Ammon's horn (tissue), 1 donor: ENCODE results near the gene TXNDC5.
"Not testable (repeated sequence)": the region's sequence is repeated elsewhere in the genome, so short reads cannot be mapped to it uniquely, and the experiment has no call there.

Experiments
- DNase-seq: peaks from one replicate; pipeline ENCODE4 v3.0.0-alpha.2; 2016; ENCODE audit warnings: low spot score

The TXNDC5 gene

GRCh38 chr6:7895125-7895423, 15.5 kb downstream of the TXNDC5 start:
- DNase-seq: no peak

- DNase-seq: no peak
Measured at GRCh38 chr6:7894262-7895124, 16.1 kb downstream of the TXNDC5 start.

GRCh38 chr6:7893342-7893741, 17.2 kb downstream of the TXNDC5 start:
- DNase-seq: no peak

GRCh38 chr6:7892367-7892766, 18.2 kb downstream of the TXNDC5 start:
- DNase-seq: not testable (repeated sequence)

- no peak for DNase-seq
Measured at GRCh38 chr6:7891078-7891872, 19.3 kb downstream of the TXNDC5 start.

DNA sequence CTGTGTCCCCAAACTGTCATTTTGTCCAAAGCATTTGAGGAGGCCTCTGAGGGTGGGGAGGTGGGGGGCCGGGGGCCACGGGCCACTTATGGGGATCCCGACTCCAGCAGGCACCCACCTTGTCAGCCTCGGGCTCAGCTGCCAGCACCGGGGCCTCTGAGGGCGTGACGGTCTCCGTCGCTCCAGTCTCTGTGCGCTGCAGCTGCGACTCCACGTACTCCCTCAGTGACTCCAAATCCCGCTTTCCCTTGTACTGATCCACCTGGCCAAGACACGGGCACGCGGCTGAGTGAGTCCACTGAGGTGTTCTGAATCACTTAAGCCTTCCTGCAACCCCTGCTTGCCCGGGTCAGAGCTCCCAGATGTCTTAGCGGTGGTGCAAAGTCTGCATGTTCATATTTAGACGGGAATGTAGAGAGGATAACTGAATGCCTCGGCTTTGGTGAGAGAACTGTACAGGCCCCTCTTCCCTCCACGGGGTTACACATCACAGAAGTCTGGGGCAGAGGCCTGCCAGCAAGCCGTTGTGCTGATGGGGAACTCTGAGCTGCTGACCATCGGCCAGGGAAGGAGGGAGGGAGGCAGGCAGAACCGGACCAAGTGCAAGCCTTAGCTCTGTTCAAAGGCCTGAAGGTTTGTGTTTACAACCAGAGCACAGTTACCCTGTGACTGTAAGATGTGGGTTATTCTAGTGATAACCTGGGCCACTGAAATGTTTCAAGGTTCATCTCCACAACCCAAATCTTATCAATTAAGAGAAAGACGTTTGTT, 21.8 kb downstream of the TXNDC5 start:
- DNase-seq: no peak

GRCh38 chr6:7887278-7887991, 23.2 kb downstream of the TXNDC5 start:
- no peak for DNase-seq

DNA sequence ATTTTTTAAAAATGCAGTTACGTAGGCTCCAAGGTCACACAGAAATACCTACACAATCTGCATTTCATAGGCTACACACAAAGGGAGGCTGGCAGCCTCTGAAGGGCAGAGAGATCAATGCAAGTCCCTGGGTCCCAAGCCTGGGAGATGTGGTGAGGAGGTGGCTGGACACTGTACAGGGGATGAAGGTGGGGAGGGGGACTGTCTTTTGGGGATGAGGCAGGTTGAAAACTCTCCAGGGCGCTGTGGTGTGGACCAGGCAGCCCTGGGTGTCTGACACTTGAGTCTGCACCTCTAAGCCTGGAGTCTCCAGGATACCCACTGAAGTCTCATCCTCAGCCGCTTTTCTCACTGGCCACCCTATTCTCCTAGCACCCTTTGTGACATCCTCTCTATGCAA, 24.5 kb downstream of the TXNDC5 start:
- no peak for DNase-seq

DNA sequence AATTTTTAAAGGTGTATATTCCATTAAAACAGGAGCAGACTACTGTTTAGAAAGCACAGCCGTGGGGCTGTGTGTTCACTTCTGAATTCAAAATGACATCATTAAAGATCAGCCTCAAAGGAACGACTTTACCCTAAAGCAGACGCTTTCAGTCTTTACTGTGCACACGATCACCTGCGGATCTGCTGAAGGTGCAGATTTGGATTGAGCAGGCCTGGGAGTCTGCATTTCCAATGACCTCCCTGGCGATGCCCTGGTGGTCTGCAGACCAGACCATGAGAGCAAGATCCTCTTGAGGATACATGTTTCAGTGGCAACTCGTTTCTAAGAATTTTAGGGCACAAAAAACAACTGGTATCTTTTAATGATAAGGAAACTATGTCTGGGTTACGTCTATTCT, 27.2 kb downstream of the TXNDC5 start:
- no peak for DNase-seq

DNA sequence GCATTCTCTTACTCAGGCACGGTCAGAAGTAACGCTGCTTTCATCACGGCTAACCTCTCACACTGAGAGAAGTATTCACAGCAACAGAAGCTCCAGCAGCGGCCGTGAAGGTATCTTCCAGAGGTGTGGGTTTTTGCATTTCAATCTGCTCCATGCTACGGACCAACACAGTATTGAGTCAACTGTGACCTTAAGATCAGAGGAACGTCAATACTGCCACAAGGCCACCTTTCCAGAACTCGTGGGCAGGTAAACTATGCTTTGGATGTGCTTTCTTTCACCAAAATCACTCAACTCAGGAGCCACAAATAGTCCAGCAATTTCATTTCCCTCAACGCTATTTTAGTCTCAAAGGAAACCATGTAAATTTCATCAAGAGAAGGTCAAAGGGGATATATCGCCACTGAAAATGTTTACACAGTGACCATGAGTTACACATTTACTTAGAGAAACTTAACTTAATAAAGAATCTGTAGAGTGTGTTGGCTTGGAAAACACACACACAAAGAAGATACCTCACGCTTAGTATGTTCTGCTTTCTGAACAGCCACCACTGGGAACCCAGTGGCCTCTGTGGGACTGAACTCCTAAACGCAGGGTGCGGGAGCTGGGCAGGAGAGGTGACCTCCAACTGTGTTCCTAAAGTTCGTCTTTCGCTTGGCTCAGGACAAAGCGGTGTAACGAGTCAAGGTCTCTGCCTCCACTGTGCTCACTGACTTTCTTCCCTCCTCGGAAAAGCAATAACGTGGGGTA, 27.9 kb downstream of the TXNDC5 start:
- no peak for DNase-seq

DNA sequence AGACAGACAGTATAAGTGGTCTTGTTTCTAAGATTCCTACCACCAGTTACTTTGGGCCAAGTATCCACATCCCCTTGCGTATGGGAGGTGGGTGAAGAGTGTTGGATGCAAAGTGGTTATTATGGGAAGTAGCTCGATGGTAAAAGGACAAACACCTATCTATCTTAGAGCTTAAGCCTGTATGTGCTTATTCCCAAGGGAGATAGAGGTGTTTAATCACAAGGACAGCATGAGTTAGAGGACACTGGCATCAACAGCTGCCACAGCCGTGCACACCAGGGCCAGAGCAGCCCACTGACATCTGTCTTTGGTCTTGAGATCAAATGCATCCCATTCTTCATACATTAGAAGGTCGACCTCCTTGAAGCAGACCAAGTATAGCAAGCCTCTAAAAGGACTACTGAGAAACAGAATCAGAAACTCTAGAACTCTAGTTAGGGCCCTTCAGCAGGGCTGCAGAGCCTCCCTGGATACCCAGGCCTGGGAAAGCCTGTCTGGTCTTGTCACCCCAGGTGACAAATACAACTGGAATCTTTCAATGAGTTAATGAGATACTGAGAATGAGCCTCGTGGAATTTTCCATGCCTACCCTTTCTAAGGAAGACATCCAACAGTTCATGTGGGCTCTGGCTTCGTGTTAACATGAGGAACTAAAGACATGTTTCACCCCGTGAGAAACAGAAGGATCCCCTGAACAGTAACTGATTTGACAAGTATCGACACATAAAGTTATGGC, 28.7 kb downstream of the TXNDC5 start:
- DNase-seq: no peak

DNA sequence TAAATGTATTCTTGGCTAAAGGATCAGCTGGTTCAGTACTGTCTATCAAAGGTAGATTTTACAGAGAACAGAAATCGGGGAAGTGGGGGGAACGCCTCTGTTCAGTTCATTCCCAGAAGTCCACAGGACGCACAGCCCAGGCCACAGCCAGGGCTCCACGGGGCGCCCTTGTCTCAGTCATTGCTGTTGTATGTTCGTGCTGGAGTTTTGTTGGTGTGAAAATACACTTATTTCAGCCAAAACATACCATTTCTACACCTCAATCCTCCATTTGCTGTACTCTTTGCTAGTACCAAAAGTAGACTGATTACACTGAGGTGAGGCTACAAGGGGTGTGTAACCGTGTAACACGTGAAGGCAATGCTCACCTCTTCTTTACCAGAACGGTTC, 29.9 kb downstream of the TXNDC5 start:
- no peak for DNase-seq

DNA sequence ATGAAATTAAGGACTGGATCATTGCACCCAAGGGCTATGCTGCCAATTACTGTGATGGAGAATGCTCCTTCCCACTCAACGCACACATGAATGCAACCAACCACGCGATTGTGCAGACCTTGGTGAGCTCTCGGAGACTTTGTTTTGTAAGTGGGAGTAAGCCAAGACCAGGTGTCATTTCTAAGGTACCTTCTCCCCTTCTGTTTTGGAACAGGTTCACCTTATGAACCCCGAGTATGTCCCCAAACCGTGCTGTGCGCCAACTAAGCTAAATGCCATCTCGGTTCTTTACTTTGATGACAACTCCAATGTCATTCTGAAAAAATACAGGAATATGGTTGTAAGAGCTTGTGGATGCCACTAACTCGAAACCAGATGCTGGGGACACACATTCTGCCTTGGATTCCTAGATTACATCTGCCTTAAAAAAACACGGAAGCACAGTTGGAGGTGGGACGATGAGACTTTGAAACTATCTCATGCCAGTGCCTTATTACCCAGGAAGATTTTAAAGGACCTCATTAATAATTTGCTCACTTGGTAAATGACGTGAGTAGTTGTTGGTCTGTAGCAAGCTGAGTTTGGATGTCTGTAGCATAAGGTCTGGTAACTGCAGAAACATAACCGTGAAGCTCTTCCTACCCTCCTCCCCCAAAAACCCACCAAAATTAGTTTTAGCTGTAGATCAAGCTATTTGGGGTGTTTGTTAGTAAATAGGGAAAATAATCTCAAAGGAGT, 30.4 kb downstream of the TXNDC5 start:
- DNase-seq: no peak

- no peak for DNase-seq
Measured at GRCh38 chr6:7879579-7879978, 31.0 kb downstream of the TXNDC5 start.

DNA sequence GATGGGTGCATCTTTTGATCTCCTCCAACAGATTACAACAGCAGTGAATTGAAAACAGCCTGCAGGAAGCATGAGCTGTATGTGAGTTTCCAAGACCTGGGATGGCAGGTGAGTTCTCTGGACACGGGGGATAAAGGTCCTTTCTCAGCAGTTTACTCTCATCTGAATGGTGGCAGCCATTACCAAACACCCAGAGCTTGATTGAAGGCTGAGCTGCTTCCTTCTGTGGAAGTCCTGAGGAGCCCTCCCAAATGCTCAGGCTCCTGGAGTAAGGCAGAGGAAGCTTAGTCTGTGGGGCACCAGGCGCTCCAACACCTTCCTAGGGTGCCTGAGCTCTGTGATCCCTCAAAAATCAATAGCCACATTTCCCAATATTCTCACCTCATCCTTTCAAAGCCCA, 31.5 kb downstream of the TXNDC5 start:
- no peak for DNase-seq

DNA sequence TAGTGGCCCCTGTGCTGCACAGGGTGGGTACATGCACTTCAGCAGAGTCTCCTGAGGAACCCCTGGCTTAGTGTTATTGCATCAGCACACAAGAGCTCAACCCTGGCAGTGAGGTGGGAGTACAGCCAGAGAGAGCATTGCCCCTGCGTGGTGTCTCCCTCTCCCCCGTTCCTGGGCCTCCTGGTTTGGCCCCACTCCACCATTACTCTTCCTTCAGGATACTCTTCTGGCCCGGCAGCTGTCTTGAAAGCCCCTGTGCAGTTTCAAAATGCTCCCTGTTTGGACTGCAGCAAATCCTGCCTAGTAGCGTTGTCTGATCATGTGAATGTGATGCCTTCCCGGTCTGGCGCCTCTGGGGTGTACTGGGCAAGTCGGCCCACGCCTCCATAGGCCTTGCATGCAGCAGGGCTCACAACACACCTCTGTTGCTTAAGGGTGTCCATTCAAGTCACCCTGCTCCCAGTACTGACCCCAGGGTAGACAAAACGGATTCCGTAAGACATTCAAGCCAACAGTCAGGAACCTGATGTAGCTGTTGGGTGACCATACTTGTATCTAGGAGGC, 32.1 kb downstream of the TXNDC5 start:
- DNase-seq: no peak

GRCh38 chr6:7868926-7869325, 41.7 kb downstream of the TXNDC5 start:
- no peak for DNase-seq

DNA sequence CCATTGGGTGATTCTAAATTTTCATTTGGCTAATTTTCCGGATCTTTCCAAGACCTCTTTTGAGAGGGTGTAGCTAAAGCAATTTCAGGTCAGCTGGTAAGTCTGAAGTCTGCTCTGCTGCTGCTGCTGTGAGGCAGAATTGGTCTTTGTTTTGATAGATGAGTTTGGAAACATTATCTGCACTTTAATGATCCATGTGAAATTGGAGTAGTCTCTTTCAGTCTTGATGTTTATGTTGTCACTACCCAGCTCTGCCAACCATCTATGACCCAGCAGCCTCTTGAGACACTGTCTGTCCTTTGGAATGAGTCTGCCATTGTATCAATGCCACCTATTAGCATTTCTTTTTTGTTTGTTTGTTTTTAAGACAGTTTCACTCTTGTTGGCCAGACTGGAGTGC, 44.1 kb downstream of the TXNDC5 start:
- DNase-seq: no peak

DNA sequence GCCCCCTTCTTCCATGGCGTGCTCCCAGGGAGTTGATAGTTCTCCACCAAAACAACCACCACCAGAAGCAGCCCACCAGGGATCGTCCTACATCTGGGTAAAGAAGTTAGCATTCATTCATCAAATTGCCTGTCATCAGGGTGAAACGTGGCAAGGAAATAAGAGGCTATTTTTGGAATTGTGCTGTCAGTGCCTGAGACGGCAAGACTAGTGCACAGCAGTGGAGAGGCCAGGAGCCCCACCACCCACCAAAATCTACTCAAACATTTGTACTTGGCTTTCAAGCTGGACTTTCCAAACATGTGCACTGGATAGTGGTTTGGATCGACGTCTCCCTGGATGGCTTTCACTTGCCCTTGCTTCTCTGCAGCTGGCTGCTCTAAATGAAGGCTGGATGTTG, 44.8 kb downstream of the TXNDC5 start:
- no peak for DNase-seq

- DNase-seq: no peak
Measured at GRCh38 chr6:7859591-7859990, 51.0 kb downstream of the TXNDC5 start.
